Islet of Langerhans (tissue), 1 donor: ENCODE data around the gene VAV2.
"Not testable (repeated sequence)": the region's sequence is repeated elsewhere in the genome, so short reads cannot be mapped to it uniquely, and the experiment has no call there.

Experiments
- FAIRE-seq: peaks from one replicate; lab custom pipeline; 2011; peaks lifted over from hg19 to GRCh38; lab: Jason Lieb, UNC

VAV2 gene

GRCh38 chr9:133779516-133780403 is 212.4 kb downstream of the VAV2 start:
- FAIRE-seq = no peak

GRCh38 chr9:133779081-133779480 is 213.0 kb downstream of the VAV2 start:
- no peak for FAIRE-seq

GRCh38 chr9:133778336-133779013 is 213.6 kb downstream of the VAV2 start:
- no peak for FAIRE-seq

GRCh38 chr9:133777871-133778270 is 214.3 kb downstream of the VAV2 start:
- no peak for FAIRE-seq

GRCh38 chr9:133777068-133777791 is 214.9 kb downstream of the VAV2 start:
- no peak for FAIRE-seq

GRCh38 chr9:133775951-133776905 is 215.9 kb downstream of the VAV2 start:
- no peak for FAIRE-seq

GRCh38 chr9:133775291-133775690 is 216.8 kb downstream of the VAV2 start:
- FAIRE-seq = no peak

- FAIRE-seq = no peak
Measured at GRCh38 chr9:133774799-133775198, 217.3 kb downstream of the VAV2 start.

- FAIRE-seq = no peak
Measured at GRCh38 chr9:133773889-133774655, 218.1 kb downstream of the VAV2 start.

GRCh38 chr9:133772581-133772980 is 219.5 kb downstream of the VAV2 start:
- no peak for FAIRE-seq

GRCh38 chr9:133771486-133772482 is 220.3 kb downstream of the VAV2 start:
- FAIRE-seq = no peak

GRCh38 chr9:133770076-133770777 is 221.9 kb downstream of the VAV2 start:
- FAIRE-seq = no peak

GRCh38 chr9:133769511-133770075 is 222.5 kb downstream of the VAV2 start:
- no peak for FAIRE-seq

- no peak for FAIRE-seq
Measured at GRCh38 chr9:133768859-133769510, 223.1 kb downstream of the VAV2 start.

GRCh38 chr9:133768371-133768858 is 223.7 kb downstream of the VAV2 start:
- FAIRE-seq = no peak

GRCh38 chr9:133767625-133768024 is 224.5 kb downstream of the VAV2 start:
- no peak for FAIRE-seq

- FAIRE-seq = no peak
Measured at GRCh38 chr9:133767008-133767407, 225.1 kb downstream of the VAV2 start.

GRCh38 chr9:133766234-133766633 is 225.9 kb downstream of the VAV2 start:
- not testable (repeated sequence) for FAIRE-seq
